Body of pancreas (tissue), 4 donors: ENCODE data around the gene ATG7. TPM values are rescaled to one million over a fixed set of nuclear protein-coding genes. Genes with fewer than 3 reads are reported as not detected.
"Not testable (repeated sequence)": the region's sequence is repeated elsewhere in the genome, so short reads cannot be mapped to it uniquely, and the experiment has no call there.

Experiments used
- ATAC-seq: fragments of 150-250 bp; one replicate; pipeline ENCODE4 v1.9.1; 2016
- DNase-seq, 4 donors: peaks; one replicate each; pipeline ENCODE4 v3.0.0-alpha.2; 2019
- H3K27ac ChIP-seq, 4 donors: fragments of 200-600 bp; sonication (generic); 1 replicate in 3 of 4; 2 replicates in 1 of 4; pipeline versions ENCODE4 v1.5.1 to v1.6.1; 2016 to 2019; ENCODE audit warnings: mild to moderate bottlenecking in 1 of 4, mixed read lengths in 1 of 4, moderate library complexity in 1 of 4
- H3K27me3 ChIP-seq, 2 donors: fragments of 200-600 bp; sonication (generic); one replicate each; pipeline ENCODE4 v1.6.0; 2016; ENCODE audit warnings: mild to moderate bottlenecking in 1 of 2
- H3K36me3 ChIP-seq, 2 donors: fragments of 200-600 bp; sonication (generic); replicated peaks in 1 of 2; 2 replicates each; pipeline ENCODE4 v1.5.1; 2016; ENCODE audit warnings: low read depth in 2 of 2; ENCODE audit not compliant: insufficient read depth in 1 of 2
- H3K4me1 ChIP-seq: fragments of 200-600 bp; sonication (generic); one replicate; pipeline ENCODE4 v1.6.0; 2016
- H3K4me3 ChIP-seq, 2 donors: fragments of 200-600 bp; sonication (generic); 1 replicate in 1 of 2; 2 replicates in 1 of 2; pipeline ENCODE4 v1.5.1; 2016 to 2019
- H3K9me3 ChIP-seq, 3 donors: fragments of 200-600 bp; sonication (generic); 1 replicate in 2 of 3; 2 replicates in 1 of 3; pipeline ENCODE4 v1.5.1; 2016
- CTCF ChIP-seq, 7 experiments: fragments of 450-650 bp in 4 of 7; fragments of 200-600 bp in 3 of 7; sonication (generic) in 3 of 7; IDR thresholded peaks; one replicate each; pipeline ENCODE4 v1.5.1; 2016 to 2019; ENCODE audit warnings: antibody characterized with exemption in 7 of 7
- POLR2A ChIP-seq, 3 donors: fragments of 450-650 bp; IDR thresholded peaks; one replicate each; pipeline ENCODE4 v1.6.1; 2016; ENCODE audit warnings: antibody characterized with exemption in 3 of 3, mild to moderate bottlenecking in 2 of 3
- WGBS, 2 donors: methylation state at CpG; one replicate each; pipeline ENCODE4 v1.1.5; 2017; 5-methylcytosine and 5-hydroxymethylcytosine counted together
- intact Hi-C: fragments of 100-400 bp; cut with DNase I; formaldehyde crosslinking; loops from one replicate; pipeline ENCODE4 v1.15.1; 2023
- total RNA-seq, 2 donors: library from RNA; depleted of rRNA; stranded (reverse); fragments of >200 nt; gene quantifications; one replicate each; pipeline ENCODE4 v1.1.0, GENCODE V29; 2016

ATG7 gene
- total RNA-seq, 2 donors from 2014 or later: 40.5 to 43.6 TPM

- no peak for TF ChIP-seq POLR2A (IDR thresholded peaks at IDR 0.05)
- no peak for TF ChIP-seq CTCF (IDR thresholded peaks at IDR 0.05)
- Histone ChIP-seq H3K4me3 (no peak overlapping the region), H3K9me3 (no peaks in the 10 kb centered on the region), H3K27me3 (no peaks in the 10 kb centered on the region), H3K4me1 (peaks cover 13% of the 10 kb centered on the region), H3K27ac (peak overlapping the region in 2 of 4 donors; percentile 48 to 58), H3K36me3 (no peaks in the 10 kb centered on the region)
- WGBS, 2 donors: 67 to 80% methylated on average over 6 of the region's 6 CpGs
- ATAC-seq (no peak), DNase-seq (no peak)
- intact Hi-C loops: no loop called here
Observed at GRCh38 chr3:11434563-11435096, 162.4 kb downstream of the ATG7 start.

DNA sequence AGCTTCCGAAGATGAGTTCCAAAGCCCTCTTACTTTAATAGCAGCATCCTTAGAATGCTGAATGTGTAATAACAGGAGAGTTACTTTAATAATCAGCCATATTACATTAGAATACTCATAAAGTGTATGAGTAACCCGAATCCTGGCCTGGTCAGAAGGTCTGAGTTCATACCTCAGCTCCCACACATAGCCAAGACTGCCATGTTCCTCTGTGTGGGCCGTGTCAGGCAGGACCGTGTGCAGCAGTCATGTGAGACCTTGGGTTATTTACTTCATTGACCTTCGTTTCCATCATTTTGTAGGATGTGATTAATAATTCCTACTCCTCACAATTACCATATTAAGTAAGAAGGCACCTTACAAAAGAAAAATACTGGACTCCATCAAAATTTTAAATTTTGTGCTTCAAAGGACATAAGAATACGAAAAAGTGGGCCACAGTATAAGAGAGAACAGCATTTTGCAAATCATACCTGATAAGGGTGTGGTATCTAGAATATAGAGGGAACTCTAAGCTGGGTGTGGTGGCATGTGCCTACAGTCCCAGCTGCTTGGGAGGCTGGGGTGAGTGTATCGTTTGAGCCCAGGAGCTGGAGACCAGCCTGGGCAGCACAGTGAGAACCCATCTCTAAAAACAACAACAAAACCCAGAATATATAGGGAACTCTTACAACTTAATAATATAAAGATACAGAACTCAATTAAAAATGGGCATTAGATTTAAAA lies 163.4 kb downstream of the ATG7 start:
- H3K27me3 ChIP-seq: no peaks in the 10 kb centered on the region
- no peaks in the 10 kb centered on the region for H3K9me3 ChIP-seq
- H3K4me3 ChIP-seq: no peak overlapping the region
- DNase-seq (no peak), ATAC-seq (no peak)
- intact Hi-C loops: no loop called here
- no peak overlapping the region for H3K27ac ChIP-seq
- no peaks in the 10 kb centered on the region for H3K36me3 ChIP-seq
- TF ChIP-seq CTCF (IDR thresholded peaks at IDR 0.05): no peak
- H3K4me1 ChIP-seq: peaks cover 13% of the 10 kb centered on the region
- 88 to 93% methylated on average over 7 of the region's 7 CpGs for WGBS, 2 donors

DNA sequence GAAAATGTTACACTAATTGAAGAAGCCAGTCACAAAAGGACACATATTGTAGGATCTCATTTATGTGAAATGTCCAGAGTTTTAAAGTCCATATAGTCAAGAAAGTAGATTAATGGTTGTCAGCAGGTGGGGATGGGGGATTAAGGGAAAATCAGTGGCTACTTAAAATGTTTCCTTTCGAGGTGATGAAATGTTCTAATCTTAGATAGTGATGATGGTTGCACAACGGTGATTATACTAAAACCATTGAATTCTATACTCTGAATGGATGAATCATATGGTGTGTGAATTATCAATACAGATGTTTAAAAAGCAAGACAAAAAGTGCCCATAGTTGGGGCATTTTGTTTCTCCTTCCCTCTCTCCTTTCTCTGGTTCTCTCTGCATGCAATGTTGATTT lies 164.6 kb downstream of the ATG7 start:
- TF ChIP-seq POLR2A (IDR thresholded peaks at IDR 0.05) (no peak), CTCF (IDR thresholded peaks at IDR 0.05) (no peak)
- no peaks in the 10 kb centered on the region for H3K36me3 ChIP-seq
- ATAC-seq (no peak), DNase-seq (no peak)
- no peak overlapping the region for H3K27ac ChIP-seq
- H3K4me1 ChIP-seq: peaks cover 13% of the 10 kb centered on the region
- intact Hi-C loops: no loop called here
- 76 to 85% methylated on average over 2 of the region's 2 CpGs for WGBS, 2 donors
- H3K27me3 ChIP-seq: no peaks in the 10 kb centered on the region
- H3K9me3 ChIP-seq: no peaks in the 10 kb centered on the region
- H3K4me3 ChIP-seq: no peak overlapping the region

DNA sequence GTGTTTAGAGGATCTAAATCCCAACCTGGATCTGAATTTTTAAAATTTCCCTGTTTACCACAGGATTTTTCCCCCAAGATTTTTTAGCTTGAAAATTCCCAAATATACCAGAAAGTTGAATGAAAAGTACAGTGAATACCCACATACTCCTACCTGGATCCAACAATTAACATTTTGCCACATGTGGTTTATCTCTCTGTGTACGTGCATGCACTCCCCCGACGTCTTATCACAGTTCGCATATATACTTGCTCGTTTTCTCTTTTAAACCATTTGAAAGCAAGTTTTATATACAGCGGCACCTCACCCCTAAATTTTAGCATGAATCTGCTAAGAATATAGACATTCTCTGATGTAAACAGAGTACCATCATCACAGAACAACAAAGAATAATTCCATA lies 165.3 kb downstream of the ATG7 start:
- ATAC-seq (no peak), DNase-seq (no peak)
- Histone ChIP-seq H3K9me3 (no peaks in the 10 kb centered on the region), H3K4me3 (no peak overlapping the region), H3K36me3 (no peaks in the 10 kb centered on the region), H3K27me3 (no peaks in the 10 kb centered on the region), H3K27ac (no peak overlapping the region), H3K4me1 (peaks cover 13% of the 10 kb centered on the region)
- WGBS, 2 donors: 91 to 95% methylated on average over 6 of the region's 6 CpGs
- intact Hi-C loops: no loop called here
- TF ChIP-seq POLR2A (IDR thresholded peaks at IDR 0.05) (no peak), CTCF (IDR thresholded peaks at IDR 0.05) (no peak)

DNA sequence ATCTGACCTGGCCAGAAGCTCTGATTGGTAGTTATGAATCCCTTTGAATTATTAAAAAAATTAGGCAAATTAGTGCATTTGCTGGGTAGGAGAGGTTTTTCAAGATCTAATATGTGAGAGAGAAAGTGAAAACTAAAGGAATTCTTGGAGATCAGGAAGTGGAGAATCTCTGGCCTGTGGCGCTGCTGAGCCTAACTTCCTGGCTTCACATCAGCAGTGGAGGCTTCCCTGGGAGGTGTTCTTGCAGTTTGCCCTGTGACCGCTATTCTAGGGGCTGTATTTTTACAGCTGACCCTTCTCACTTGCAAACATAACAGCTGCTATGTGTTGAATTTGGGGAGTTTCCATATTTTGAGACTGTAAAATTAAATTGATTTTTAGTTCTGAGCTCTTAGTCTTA lies 166.4 kb downstream of the ATG7 start:
- no peak overlapping the region for H3K27ac ChIP-seq

GRCh38 chr3:11441346-11441745 lies 169.1 kb downstream of the ATG7 start:
- H3K4me1 ChIP-seq, DNase-seq, H3K36me3 ChIP-seq, H3K9me3 ChIP-seq, H3K27ac ChIP-seq, H3K4me3 ChIP-seq, intact Hi-C loops, ATAC-seq, H3K27me3 ChIP-seq: not testable (repeated sequence)
- WGBS, 2 donors: 80 to 87% methylated on average over 7 of the region's 7 CpGs

More for the DNA sequence above, 166.4 kb downstream of the ATG7 start:
- no peak for TF ChIP-seq POLR2A (IDR thresholded peaks at IDR 0.05)
- TF ChIP-seq CTCF (IDR thresholded peaks at IDR 0.05): no peak
- Histone ChIP-seq H3K4me1 (peaks cover 9% of the 10 kb centered on the region), H3K9me3 (no peaks in the 10 kb centered on the region), H3K4me3 (no peak overlapping the region), H3K36me3 (no peaks in the 10 kb centered on the region), H3K27me3 (no peaks in the 10 kb centered on the region)
- DNase-seq (no peak), ATAC-seq (no peak)
- intact Hi-C loops: no loop called here
- WGBS, 2 donors: 76 to 80% methylated on average over 2 of the region's 2 CpGs
